Common myeloid progenitor, CD34-positive (primary cell): ENCODE data around the gene REV3L.
A peak's percentile ranks its signal among the peaks of the same experiment; 100 is the strongest.

Experiments
- CTCF ChIA-PET: fragments of 350-600 bp; sonication (Branson Sonifier 250); formaldehyde crosslinking; loops from one replicate; lab custom pipeline; 2021; ENCODE audit warnings: antibody characterized with exemption; lab: Charles Lee
- POLR2A ChIA-PET: fragments of 350-600 bp; sonication (Branson Sonifier 250); formaldehyde crosslinking; loops from one replicate; lab custom pipeline; 2021; ENCODE audit warnings: antibody characterized with exemption; lab: Charles Lee
- DNase-seq, 3 donors: peaks; one replicate each; pipeline versions ENCODE4 v3.0.0 to v3.0.0-alpha.2; 2013
- H3K27ac ChIP-seq, 2 experiments: 1 replicate in 1 of 2; 2 replicates in 1 of 2; pipeline ENCODE4 v1.7.0; 2013; ENCODE audit warnings: inconsistent platforms in 2 of 2, low read length in 2 of 2, mild to moderate bottlenecking in 2 of 2, low read depth in 1 of 2, moderate library complexity in 1 of 2; ENCODE audit not compliant: severe bottlenecking in 2 of 2, insufficient read depth in 1 of 2, poor library complexity in 1 of 2
- H3K27me3 ChIP-seq, 5 experiments: replicated peaks in 2 of 5; 1 replicate in 3 of 5; 2 replicates in 2 of 5; pipeline versions ENCODE4 v1.6.1 to v1.7.0; 2013; ENCODE audit warnings: low read length in 4 of 5, mild to moderate bottlenecking in 2 of 5, moderate library complexity in 2 of 5, inconsistent platforms in 1 of 5; ENCODE audit not compliant: insufficient read depth in 5 of 5, control insufficient read depth in 4 of 5
- H3K36me3 ChIP-seq, 4 experiments: 1 replicate in 2 of 4; 2 replicates in 2 of 4; pipeline versions ENCODE4 v1.6.1 to v1.7.0; 2013; ENCODE audit warnings: low read length in 3 of 4, control low read depth in 1 of 4, mild to moderate bottlenecking in 1 of 4; ENCODE audit not compliant: control insufficient read depth in 4 of 4, insufficient read depth in 4 of 4
- H3K4me1 ChIP-seq, 4 experiments: 1 replicate in 3 of 4; 2 replicates in 1 of 4; pipeline versions ENCODE4 v1.6.1 to v1.7.1; 2013; ENCODE audit warnings: low read length in 3 of 4, mild to moderate bottlenecking in 3 of 4, control low read depth in 1 of 4, inconsistent platforms in 1 of 4, moderate library complexity in 1 of 4; ENCODE audit not compliant: control insufficient read depth in 4 of 4, insufficient read depth in 4 of 4; ENCODE audit errors: control extremely low read depth in 1 of 4
- H3K4me3 ChIP-seq, 7 experiments: 1 replicate in 4 of 7; 2 replicates in 3 of 7; pipeline versions ENCODE4 v1.5.1 to v1.7.0; 2013; ENCODE audit warnings: mild to moderate bottlenecking in 7 of 7, low read length in 6 of 7, moderate library complexity in 6 of 7, inconsistent platforms in 2 of 7, low read depth in 2 of 7, control low read depth in 1 of 7; ENCODE audit not compliant: insufficient read depth in 4 of 7, control insufficient read depth in 1 of 7; ENCODE audit errors: extremely low read depth in 1 of 7
- H3K9me3 ChIP-seq, 5 experiments: 1 replicate in 4 of 5; 2 replicates in 1 of 5; pipeline versions ENCODE4 v1.6.1 to v1.7.1; 2013; ENCODE audit warnings: low read length in 4 of 5, mild to moderate bottlenecking in 2 of 5, inconsistent platforms in 1 of 5, low read depth in 1 of 5, moderate library complexity in 1 of 5; ENCODE audit not compliant: control insufficient read depth in 4 of 5, insufficient read depth in 2 of 5; ENCODE audit errors: control extremely low read depth in 1 of 5
- WGBS: methylation state at CpG from one replicate; pipeline ENCODE4 v1.1.5; 2013; ENCODE audit not compliant: insufficient coverage; 5-methylcytosine and 5-hydroxymethylcytosine counted together

The REV3L gene

DNA sequence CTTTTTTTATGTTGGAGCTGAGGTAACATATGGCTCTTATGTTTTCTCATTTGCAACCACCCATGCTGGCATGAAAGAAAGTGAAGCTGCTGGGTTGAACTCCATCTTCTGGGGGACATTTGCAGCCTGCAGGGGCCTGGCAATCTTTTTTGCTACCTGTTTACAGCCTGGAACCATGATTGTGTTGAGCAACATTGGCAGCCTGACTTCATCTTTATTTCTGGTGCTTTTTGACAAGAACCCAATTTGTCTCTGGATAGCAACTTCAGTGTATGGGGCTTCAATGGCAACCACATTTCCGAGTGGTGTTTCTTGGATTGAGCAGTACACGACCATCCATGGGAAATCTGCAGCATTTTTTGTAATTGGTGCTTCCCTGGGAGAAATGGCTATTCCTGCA, 216.7 kb downstream of the REV3L start:
- Histone ChIP-seq H3K4me3 (no peak overlapping the region), H3K27ac (no peak overlapping the region), H3K4me1 (peaks cover 0 to 3% (median under 1%) of the 10 kb centered on the region in 4 experiments), H3K27me3 (no peaks in the 10 kb centered on the region), H3K9me3 (peaks cover 0 to 24% (median 11%) of the 10 kb centered on the region in 5 experiments), H3K36me3 (peaks cover 23 to 64% (median 50%) of the 10 kb centered on the region in 4 experiments)
- no peak for DNase-seq
- ChIA-PET POLR2A (interaction anchor here (0.6 kb wide), 1 partner anchor 298 kb away, joined by 3 read pairs; no protein-coding TSS in a partner anchor), CTCF (no interaction called here)
- WGBS, result 100% methylated on average over 2 of the region's 2 CpGs

DNA sequence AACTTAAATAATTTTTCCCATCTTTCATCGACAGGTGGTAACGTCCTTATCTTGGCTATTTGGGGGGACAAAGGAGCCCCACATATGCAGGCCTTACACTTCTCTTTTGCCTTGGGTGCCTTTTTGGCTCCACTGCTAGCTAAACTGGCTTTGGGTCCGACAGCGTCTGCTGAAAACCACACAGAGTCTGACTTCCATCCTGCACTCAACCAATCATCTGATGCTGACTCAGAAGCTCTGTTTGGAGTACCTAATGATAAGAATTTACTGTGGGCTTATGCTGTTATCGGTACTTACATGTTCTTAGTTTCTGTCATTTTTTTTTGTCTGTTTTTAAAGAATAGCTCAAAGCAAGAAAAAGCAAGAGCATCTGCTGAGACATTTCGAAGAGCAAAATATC, 217.2 kb downstream of the REV3L start:
- ChIA-PET POLR2A (no interaction called here), CTCF (no interaction called here)
- Histone ChIP-seq H3K9me3 (peaks cover 0 to 24% (median 11%) of the 10 kb centered on the region in 5 experiments), H3K36me3 (peaks cover 23 to 64% (median 49%) of the 10 kb centered on the region in 4 experiments), H3K27me3 (no peaks in the 10 kb centered on the region), H3K27ac (peak overlapping the region in 1 of 2 experiments; percentile 43), H3K4me3 (no peak overlapping the region), H3K4me1 (peaks cover 0 to 7% (median 2%) of the 10 kb centered on the region in 4 experiments)
- DNase-seq, result no peak
- 100% methylated on average over 3 of the region's 6 CpGs for WGBS

DNA sequence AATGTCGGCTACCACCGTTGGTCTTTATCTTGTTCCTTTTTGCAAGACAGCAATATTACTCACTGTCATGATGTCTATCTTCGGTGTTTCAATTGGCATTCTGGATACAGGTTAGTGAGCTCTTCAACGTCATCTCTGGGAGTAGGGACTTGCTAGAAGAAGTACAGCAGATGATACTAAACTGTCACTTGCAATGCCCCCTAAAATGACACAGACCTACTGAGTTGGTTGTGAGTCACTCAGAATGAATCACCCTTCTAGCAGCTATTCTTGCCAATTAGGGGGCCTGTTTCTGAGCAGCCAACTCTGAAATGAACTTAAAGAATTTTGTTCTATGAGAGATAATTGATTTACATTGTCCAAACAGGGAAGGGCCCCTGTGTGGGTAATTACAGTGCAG, 219.2 kb downstream of the REV3L start:
- peak in 2 of 3 donors; percentile 35 to 42 for DNase-seq
- no peak overlapping the region for H3K4me3 ChIP-seq
- POLR2A ChIA-PET, result no interaction called here
- no peaks in the 10 kb centered on the region for H3K27me3 ChIP-seq
- no peak overlapping the region for H3K27ac ChIP-seq
- peaks cover 0 to 16% (median 11%) of the 10 kb centered on the region in 4 experiments for H3K4me1 ChIP-seq
- peaks cover 0 to 10% (median 3%) of the 10 kb centered on the region in 5 experiments for H3K9me3 ChIP-seq
- peaks cover 13 to 50% (median 37%) of the 10 kb centered on the region in 4 experiments for H3K36me3 ChIP-seq
- CTCF ChIA-PET, result no interaction called here
- WGBS, result 84% methylated on average over 2 of the region's 4 CpGs

DNA sequence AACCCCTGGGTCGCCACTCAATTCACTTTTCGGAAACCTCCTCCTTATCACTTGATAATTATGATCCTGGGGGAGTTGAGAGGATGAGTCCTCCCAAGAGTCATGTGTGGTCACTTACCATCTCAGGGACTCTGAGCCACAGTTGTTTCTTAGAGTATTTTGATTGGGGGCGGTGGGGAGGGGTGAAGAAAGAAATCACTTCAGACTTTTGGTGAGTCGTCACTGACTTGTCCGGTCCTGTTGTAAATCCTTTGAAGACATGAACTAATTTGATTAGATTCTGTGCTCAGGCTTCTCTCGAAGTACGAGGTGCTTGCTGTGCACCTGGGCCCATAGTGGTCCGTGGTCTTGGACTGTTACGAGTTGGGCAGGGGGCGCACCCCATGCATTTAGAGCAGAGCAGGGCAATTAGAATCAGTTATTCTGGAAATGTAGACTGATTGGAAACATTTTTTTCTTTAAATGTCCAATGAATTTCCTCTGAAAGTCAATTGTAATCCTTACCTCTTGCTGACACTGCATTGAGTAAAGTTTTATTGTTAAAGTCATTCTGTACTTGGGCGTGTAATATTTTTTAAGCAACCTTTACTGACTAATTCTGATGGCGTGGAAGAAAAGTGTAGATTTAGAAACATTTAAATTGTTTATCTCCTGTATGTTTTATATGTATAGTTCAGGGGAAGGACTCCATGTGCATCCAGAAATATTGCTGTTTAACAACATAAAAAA, 222.3 kb downstream of the REV3L start:
- ChIA-PET CTCF (no interaction called here), POLR2A (no interaction called here)
- Histone ChIP-seq H3K27me3 (no peaks in the 10 kb centered on the region), H3K27ac (peak overlapping the region in 1 of 2 experiments; percentile 25), H3K36me3 (peaks cover 3 to 20% (median 14%) of the 10 kb centered on the region in 4 experiments), H3K9me3 (no peaks in the 10 kb centered on the region), H3K4me3 (peak overlapping the region in 2 of 7 experiments; percentile 34 to 57), H3K4me1 (peaks cover 0 to 17% (median 13%) of the 10 kb centered on the region in 4 experiments)
- WGBS, result 98% methylated on average over 9 of the region's 12 CpGs
- peak in 1 of 3 donors; percentile 14 for DNase-seq

DNA sequence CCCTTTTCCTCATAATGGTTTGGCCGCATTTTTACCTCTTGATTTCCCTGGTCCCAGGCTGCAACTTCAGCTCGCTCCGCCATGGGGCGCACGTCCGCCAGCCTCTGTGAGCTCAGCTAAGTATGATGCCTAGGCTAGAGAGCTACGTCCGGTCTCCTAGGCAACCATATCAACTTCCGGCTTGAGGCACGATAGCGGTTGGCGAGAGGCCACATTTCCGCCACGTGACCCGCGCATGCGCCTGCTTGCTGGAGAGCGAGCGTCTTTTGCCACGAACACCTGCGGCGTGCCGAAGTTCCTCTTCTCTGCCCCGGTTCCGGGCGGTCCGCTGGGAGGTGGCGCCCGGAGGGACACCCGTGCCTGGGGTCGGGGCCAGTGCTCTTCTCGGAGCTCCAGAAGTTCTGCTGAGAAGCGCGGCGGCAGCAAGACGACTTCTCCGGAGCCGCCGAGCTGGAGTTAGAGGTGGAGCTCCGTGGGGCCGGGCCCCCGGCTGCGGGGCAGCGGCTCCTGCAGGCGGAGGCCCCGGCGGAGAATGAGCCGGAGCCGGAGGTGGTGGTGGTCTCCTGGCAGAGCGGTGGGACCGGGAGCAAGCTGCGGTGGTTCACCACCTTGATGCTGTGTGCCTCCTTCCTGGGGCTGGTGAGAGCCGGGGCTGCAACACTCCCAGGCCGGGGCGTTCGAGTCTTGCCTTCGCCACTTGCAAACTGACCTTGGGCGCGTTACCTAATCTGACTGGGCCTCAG, 223.8 kb downstream of the REV3L start:
- ChIA-PET POLR2A (interaction anchor here (0.6 to 1.0 kb wide), 2 partner anchors 78 to 782 kb away, joined by 3 read pairs; no protein-coding TSS in a partner anchor), CTCF (interaction anchor here (0.6 to 2.1 kb wide), 29 partner anchors 9 to 810 kb away, joined by 3 to 14 read pairs (median 3); partner anchors contain the start of gene TRAF3IP2)
- H3K27ac ChIP-seq, result peak overlapping the region; percentile 90 to 96
- peaks cover 3 to 12% (median 10%) of the 10 kb centered on the region in 4 experiments for H3K36me3 ChIP-seq
- DNase-seq, result peak; percentile 100
- no peaks in the 10 kb centered on the region for H3K27me3 ChIP-seq
- no peaks in the 10 kb centered on the region for H3K9me3 ChIP-seq
- peaks cover 0 to 17% (median 13%) of the 10 kb centered on the region in 4 experiments for H3K4me1 ChIP-seq
- H3K4me3 ChIP-seq, result peak overlapping the region; percentile 58 to 91 (median 74)
- WGBS, result 3% methylated on average over 58 of the region's 59 CpGs

DNA sequence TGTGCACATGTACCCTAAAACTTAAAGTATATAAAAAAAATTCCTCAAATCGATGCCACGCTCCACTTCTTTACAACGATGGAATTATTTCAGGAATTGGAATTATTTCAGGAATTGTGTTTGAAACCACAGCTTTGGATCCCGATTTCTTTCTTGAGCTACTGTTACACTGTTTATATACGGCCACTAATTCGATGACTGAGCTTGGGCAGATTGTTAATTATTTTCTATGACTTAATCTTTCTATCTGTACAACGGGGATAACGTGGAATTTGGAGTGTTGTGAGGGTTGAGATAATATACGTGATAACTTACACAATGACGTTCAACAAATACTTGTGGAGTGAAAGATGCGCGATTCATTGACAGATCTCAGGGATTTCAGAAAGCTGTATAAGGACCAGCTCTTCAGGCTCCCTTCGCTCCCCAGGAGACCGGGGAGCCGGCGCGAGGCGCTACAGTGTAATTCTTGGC, 224.4 kb downstream of the REV3L start:
- Histone ChIP-seq H3K4me3 (peak overlapping the region in 5 of 7 experiments; percentile 42 to 91 (median 74)), H3K27ac (peak overlapping the region; percentile 90 to 96), H3K9me3 (no peaks in the 10 kb centered on the region), H3K27me3 (no peaks in the 10 kb centered on the region), H3K36me3 (peaks cover 0 to 6% (median 5%) of the 10 kb centered on the region in 4 experiments), H3K4me1 (peaks cover 0 to 17% (median 13%) of the 10 kb centered on the region in 4 experiments)
- DNase-seq, result no peak
- 44% methylated on average over 10 of the region's 18 CpGs for WGBS
- ChIA-PET CTCF (interaction anchor here (0.6 to 2.1 kb wide), 28 partner anchors 8 to 809 kb away, joined by 3 to 14 read pairs (median 3); partner anchors contain the start of gene TRAF3IP2), POLR2A (interaction anchor here (1.0 kb wide), 1 partner anchor 782 kb away, joined by 3 read pairs; no protein-coding TSS in a partner anchor)
